Epithelial cell of esophagus (primary cell): Measurements from ENCODE around the gene HUS1.

Source experiments
- DNase-seq: peaks from one replicate; pipeline ENCODE4 v3.0.0; 2010; ENCODE audit warnings: low read depth
- H3K4me3 ChIP-seq: 2 replicates; pipeline ENCODE4 v1.5.1; 2011; ENCODE audit warnings: mild to moderate bottlenecking, low read length, control low read depth
- CTCF ChIP-seq: IDR thresholded peaks from 2 replicates; pipeline ENCODE4 v1.5.1; 2011; ENCODE audit warnings: low read depth, mild to moderate bottlenecking, low read length, control low read depth, inconsistent platforms; ENCODE audit not compliant: insufficient read depth; ENCODE audit errors: missing control alignments

HUS1 gene

GRCh38 chr7:47951374-47951773 lies 28.0 kb downstream of the HUS1 start:
- H3K4me3 ChIP-seq: no peak overlapping the region
- no peak for TF ChIP-seq CTCF
- DNase-seq: no peak

GRCh38 chr7:47950714-47951113 lies 28.7 kb downstream of the HUS1 start:
- no peak overlapping the region for H3K4me3 ChIP-seq
- peak; percentile 70 for DNase-seq
- peak; percentile 40 for TF ChIP-seq CTCF

GRCh38 chr7:47949703-47950102 lies 29.7 kb downstream of the HUS1 start:
- no peak overlapping the region for H3K4me3 ChIP-seq
- DNase-seq: no peak
- TF ChIP-seq CTCF: no peak

GRCh38 chr7:47948141-47948790 lies 31.1 kb downstream of the HUS1 start, which contains the start of gene PKD1L1:
PKD1L1 (minus strand) TSS chr7:47948466; CDS start chr7:47948440, 26 bp downstream.
- DNase-seq: no peak
- no peak within 1 kb of the TSS for H3K4me3 ChIP-seq
- TF ChIP-seq CTCF: no peak

GRCh38 chr7:47947355-47947749 lies 32.1 kb downstream of the HUS1 start:
- TF ChIP-seq CTCF: no peak
- H3K4me3 ChIP-seq: no peak overlapping the region
- DNase-seq: no peak

GRCh38 chr7:47946581-47947354 lies 32.6 kb downstream of the HUS1 start:
- DNase-seq: peak; percentile 73
- no peak for TF ChIP-seq CTCF
- H3K4me3 ChIP-seq: no peak overlapping the region
